Measurements from ENCODE around the gene ST8SIA2. TPM values are rescaled to one million over a fixed set of nuclear protein-coding genes. Genes with fewer than 3 reads are reported as not detected.

The ST8SIA2 gene
- total RNA-seq, 1 donor from 2014 or later: 4.5 TPM

- peaks cover 2% of the 10 kb centered on the region for H3K36me3 Mint-ChIP-seq (ENCODE audit: low read depth)
- H3K4me3 Mint-ChIP-seq (ENCODE audit: unreplicated experiment): no peak overlapping the region
- H3K27ac Mint-ChIP-seq (ENCODE audit: unreplicated experiment): no peak overlapping the region
- peaks cover 25% of the 10 kb centered on the region for H3K27me3 Mint-ChIP-seq (ENCODE audit: low read depth)
- no peaks in the 10 kb centered on the region for H3K4me1 Mint-ChIP-seq (ENCODE audit: low read depth)
- TF ChIP-seq, protein P1, sequence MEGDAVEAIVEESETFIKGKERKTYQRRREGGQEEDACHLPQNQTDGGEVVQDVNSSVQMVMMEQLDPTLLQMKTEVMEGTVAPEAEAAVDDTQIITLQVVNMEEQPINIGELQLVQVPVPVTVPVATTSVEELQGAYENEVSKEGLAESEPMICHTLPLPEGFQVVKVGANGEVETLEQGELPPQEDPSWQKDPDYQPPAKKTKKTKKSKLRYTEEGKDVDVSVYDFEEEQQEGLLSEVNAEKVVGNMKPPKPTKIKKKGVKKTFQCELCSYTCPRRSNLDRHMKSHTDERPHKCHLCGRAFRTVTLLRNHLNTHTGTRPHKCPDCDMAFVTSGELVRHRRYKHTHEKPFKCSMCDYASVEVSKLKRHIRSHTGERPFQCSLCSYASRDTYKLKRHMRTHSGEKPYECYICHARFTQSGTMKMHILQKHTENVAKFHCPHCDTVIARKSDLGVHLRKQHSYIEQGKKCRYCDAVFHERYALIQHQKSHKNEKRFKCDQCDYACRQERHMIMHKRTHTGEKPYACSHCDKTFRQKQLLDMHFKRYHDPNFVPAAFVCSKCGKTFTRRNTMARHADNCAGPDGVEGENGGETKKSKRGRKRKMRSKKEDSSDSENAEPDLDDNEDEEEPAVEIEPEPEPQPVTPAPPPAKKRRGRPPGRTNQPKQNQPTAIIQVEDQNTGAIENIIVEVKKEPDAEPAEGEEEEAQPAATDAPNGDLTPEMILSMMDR (IDR thresholded peaks at IDR 0.05): no peak
- no peak for DNase-seq (ENCODE audit: low spot score)
- peaks cover 11% of the 10 kb centered on the region for H3K9me3 Mint-ChIP-seq (ENCODE audit: low read depth)
Measured at GRCh38 chr15:92503889-92504288, 110.2 kb downstream of the ST8SIA2 start.

DNA sequence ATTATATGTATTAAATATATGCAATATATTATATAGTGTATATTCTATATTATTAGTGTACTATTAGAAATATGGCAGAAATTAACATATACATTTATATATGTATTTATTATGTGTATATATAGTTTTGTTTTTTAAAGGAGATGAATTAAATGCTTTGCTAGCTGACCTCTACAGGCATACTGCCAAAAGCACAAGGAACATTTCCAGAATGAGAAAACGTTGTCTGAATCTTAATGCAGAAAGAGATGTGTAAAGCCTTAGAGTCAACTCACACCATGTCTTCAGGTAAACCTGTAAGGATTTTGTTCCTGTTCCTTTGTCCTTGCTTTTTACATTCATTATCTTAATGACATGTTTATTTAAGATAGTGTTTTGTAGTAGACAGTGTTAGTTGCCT, 111.9 kb downstream of the ST8SIA2 start:
- peaks cover 19% of the 10 kb centered on the region for H3K27me3 Mint-ChIP-seq (ENCODE audit: low read depth)
- H3K27ac Mint-ChIP-seq (ENCODE audit: unreplicated experiment): no peak overlapping the region
- DNase-seq (ENCODE audit: low spot score): no peak
- TF ChIP-seq, protein P1 (IDR thresholded peaks at IDR 0.05): no peak
- H3K9me3 Mint-ChIP-seq (ENCODE audit: low read depth): peaks cover 11% of the 10 kb centered on the region
- H3K36me3 Mint-ChIP-seq (ENCODE audit: low read depth): peaks cover 2% of the 10 kb centered on the region
- no peaks in the 10 kb centered on the region for H3K4me1 Mint-ChIP-seq (ENCODE audit: low read depth)
- no peak overlapping the region for H3K4me3 Mint-ChIP-seq (ENCODE audit: unreplicated experiment)

GRCh38 chr15:92506506-92506905, 112.8 kb downstream of the ST8SIA2 start:
- TF ChIP-seq, protein P1 (IDR thresholded peaks at IDR 0.05): no peak
- Mint-ChIP-seq H3K27ac (ENCODE audit: unreplicated experiment) (no peak overlapping the region), H3K4me3 (ENCODE audit: unreplicated experiment) (no peak overlapping the region), H3K9me3 (ENCODE audit: low read depth) (peaks cover 11% of the 10 kb centered on the region), H3K27me3 (ENCODE audit: low read depth) (peaks cover 17% of the 10 kb centered on the region), H3K4me1 (ENCODE audit: low read depth) (no peaks in the 10 kb centered on the region), H3K36me3 (ENCODE audit: low read depth) (peaks cover 2% of the 10 kb centered on the region)
- no peak for DNase-seq (ENCODE audit: low spot score)

- peaks cover 11% of the 10 kb centered on the region for H3K9me3 Mint-ChIP-seq (ENCODE audit: low read depth)
Measured at GRCh38 chr15:92510163-92510882, 116.6 kb downstream of the ST8SIA2 start.

More at GRCh38 chr15:92510163-92510882, 116.6 kb downstream of the ST8SIA2 start:
- Mint-ChIP-seq H3K4me3 (ENCODE audit: unreplicated experiment) (no peak overlapping the region), H3K4me1 (ENCODE audit: low read depth) (no peaks in the 10 kb centered on the region), H3K27me3 (ENCODE audit: low read depth) (peaks cover 17% of the 10 kb centered on the region), H3K27ac (ENCODE audit: unreplicated experiment) (no peak overlapping the region), H3K36me3 (ENCODE audit: low read depth) (peaks cover 2% of the 10 kb centered on the region)
- TF ChIP-seq, protein P1 (IDR thresholded peaks at IDR 0.05): no peak
- DNase-seq (ENCODE audit: low spot score): no peak

Measured in chondrocyte (in vitro differentiated cells).